ENCODE data around the gene TBL1X.

Gene TBL1X

GRCh38 chrX:9635368-9635767 is 170.5 kb downstream of the TBL1X start:
- DNase-seq = no peak

DNA sequence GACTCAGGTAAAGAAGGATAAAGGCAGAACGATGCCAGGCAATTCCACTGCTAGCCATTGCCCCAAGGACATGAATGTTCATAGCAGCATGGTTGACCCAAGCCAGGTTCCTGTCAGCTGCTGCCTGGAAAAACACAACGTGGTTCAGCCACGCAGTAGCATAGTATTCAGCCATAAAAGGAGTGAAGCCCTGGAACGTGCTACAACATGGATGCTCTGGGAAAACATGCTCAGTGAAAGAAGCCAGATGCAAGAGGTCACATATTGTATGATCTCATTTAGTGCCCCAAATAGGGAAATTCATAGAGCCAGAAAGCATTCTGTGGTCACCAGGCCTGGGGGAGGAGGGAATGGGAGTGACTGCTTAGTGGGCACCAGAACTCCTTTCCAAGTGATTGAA is 170.9 kb downstream of the TBL1X start:
- no peak for DNase-seq

DNA sequence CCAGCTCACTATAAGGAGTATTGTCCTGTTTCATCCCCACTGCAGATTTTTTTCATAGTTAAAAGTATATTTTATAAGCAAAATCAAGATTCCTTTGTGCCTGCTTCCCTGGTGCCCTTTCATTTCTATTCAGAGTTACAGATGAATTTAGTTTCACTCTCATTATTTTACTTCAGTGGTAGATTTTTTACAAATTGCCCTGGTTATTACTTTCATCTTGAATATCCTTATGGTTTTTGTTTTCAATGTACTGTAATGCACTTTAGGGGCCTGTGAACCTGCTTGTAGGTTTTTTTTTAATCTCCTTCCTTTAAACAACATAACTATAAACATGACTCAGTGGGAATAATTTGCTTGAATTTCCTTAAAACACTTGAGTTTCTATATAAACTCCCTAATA is 174.0 kb downstream of the TBL1X start:
- no peak for DNase-seq

- no peak for DNase-seq
Measured at GRCh38 chrX:9642270-9642995, 177.6 kb downstream of the TBL1X start.

- no peak for DNase-seq
Measured at GRCh38 chrX:9643807-9644206, 178.9 kb downstream of the TBL1X start.

GRCh38 chrX:9644335-9644734 is 179.5 kb downstream of the TBL1X start:
- DNase-seq = peak; percentile 36 to 47

- no peak for DNase-seq
Measured at GRCh38 chrX:9646471-9647224, 181.8 kb downstream of the TBL1X start.

DNA sequence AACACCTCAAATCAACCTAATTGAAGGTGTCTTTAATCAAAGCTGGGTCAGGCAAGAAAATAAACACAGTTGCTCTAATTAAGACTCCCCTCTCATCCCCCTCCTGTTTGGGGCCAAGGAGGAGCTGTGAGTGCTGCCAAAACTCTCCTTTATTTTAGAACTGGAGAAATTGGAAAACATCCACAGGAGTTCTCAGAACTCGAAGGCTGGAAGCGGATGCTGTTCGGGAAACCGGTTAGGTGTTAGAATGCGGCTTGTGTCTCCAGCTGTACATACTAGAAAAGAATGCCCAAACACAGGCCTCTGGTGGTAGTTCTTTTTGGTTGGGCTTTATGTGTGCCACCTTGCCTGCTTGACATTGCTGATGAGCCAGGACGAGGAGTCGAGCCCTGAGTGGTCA is 182.6 kb downstream of the TBL1X start:
- no peak for DNase-seq

DNA sequence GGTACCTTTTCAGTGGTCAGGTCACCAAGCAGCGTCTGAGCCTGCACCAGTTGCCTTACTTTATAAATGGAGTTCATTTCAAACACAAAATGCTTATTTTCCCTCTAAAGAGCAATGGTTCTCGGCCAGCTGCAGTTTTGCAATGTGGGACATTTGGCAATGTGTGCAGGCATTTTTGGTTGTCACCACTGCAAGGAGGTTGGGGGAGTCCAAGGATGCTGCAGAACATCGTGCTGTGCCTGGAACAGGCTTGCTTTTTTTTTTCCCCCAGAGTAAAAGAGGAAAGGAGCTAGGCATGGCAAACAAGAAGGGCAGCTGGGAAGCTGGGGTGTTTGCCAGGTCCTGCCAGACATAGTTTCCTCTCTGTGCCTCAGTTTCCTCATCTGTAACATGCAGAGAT is 185.2 kb downstream of the TBL1X start:
- no peak for DNase-seq

DNA sequence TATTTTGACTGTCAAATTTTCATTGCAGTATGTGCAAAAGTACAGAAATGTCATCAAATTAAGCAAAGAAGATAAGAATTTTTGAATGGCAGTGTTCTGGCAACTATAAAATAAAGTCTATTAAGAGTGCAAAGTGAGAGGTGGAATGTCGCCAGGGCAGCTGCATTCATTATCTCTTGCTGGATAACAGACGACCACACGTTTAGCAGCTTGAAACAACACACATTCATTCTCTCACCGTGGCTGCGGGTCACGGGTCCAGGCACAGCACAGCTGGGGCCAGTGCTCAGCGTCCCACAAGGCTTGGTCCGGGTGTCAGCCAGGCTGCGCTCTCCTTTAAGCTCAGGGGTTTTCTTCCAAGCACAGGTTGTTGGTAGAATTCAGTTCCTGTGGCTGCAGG is 186.9 kb downstream of the TBL1X start:
- DNase-seq = no peak

GRCh38 chrX:9654929-9655328 is 190.1 kb downstream of the TBL1X start:
- no peak for DNase-seq

GRCh38 chrX:9656277-9656676 is 191.4 kb downstream of the TBL1X start:
- peak in 1 of 2 donors; percentile 29 for DNase-seq

DNA sequence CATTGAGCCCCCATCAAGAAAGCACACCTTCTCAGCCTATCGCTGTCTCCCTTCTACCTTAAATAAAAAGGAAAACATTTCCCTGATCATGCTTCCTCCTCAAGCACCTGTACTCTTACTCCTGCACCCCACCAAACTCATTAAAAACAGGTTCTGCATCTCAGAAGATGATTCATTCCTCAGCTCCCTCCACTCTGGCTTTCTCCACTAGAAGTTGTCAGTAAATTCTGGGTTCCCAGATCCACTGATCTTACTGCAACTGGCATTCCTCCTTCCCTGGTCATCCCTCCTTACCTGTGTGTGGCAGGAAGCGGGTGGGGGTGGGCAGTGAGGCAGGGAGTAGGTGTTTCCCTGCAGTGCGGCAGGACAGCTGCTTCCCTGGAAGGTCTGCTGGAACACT is 192.0 kb downstream of the TBL1X start:
- DNase-seq = no peak

GRCh38 chrX:9657590-9658256 is 192.9 kb downstream of the TBL1X start:
- no peak for DNase-seq

GRCh38 chrX:9658409-9658808 is 193.6 kb downstream of the TBL1X start:
- DNase-seq = no peak

DNA sequence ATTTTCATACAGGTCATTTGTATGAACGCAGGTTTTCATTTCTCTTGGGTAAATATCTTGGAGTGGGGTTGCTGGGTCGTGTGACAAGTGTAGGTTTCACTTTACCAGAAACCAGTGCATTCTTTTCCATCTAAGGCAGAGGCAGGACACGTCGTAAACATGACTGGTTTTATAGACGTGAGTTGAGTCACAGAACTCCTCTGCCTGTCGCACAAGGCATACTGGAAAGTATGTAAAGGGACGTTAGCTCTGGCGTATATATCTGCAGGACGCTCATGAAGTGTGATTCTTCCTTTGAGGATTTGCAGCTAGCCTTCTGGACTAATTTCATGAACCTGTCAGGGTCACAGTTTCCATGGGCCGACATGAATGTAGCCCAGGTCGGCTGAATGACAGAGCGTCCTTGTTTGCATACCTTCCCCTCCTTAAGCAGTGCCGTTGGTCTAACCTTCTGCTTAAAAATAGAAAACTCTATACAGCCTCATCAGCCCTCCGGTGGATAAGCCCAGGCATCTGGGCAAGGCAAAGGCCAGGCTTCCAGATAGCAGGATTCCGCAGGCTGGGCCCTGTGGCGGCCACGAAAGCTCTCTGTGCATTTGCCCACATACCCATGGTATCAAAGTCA is 194.8 kb downstream of the TBL1X start:
- DNase-seq = no peak

DNA sequence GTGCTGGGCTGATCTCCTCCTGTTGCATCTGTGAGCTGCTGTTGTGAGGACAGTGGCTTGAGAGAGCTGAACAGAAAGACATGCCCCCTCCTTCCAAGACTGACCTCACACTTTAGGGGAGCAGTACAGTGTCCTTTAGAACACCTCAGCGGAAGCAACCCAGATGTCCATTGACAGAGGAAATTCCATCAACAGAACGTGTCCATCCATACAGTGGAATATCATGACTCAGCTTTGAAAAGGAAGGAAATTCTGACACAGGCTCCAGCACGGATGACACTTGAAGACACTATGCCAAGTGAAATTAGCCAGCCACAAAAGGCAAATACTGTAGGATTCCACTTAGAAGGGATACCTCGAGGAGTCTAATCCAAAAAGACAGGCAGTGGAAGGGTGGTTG is 197.3 kb downstream of the TBL1X start:
- DNase-seq = no peak

GRCh38 chrX:9663216-9663615 is 198.4 kb downstream of the TBL1X start:
- no peak for DNase-seq

DNA sequence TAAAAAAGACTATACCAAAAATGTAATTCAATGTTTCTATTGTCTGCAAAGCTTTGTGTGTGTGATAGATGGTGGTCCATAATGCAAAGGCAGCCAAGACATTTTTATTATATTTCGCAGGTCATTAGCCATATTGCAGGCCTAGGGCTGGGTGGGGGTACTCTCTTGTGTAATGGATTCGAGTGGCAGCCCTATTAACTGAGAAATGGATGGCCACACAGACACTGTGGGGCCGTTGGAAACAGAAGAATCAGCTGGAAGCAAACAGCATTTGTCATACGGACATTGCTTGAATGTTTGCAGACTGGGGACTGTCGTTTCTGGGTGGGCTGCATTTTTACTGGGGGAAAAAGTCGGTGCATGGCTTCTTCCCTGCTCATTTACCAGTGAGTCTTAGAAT is 199.4 kb downstream of the TBL1X start:
- DNase-seq = no peak

GRCh38 chrX:9665113-9665512 is 200.3 kb downstream of the TBL1X start:
- no peak for DNase-seq

GRCh38 chrX:9668537-9668936 is 203.7 kb downstream of the TBL1X start:
- no peak for DNase-seq

DNA sequence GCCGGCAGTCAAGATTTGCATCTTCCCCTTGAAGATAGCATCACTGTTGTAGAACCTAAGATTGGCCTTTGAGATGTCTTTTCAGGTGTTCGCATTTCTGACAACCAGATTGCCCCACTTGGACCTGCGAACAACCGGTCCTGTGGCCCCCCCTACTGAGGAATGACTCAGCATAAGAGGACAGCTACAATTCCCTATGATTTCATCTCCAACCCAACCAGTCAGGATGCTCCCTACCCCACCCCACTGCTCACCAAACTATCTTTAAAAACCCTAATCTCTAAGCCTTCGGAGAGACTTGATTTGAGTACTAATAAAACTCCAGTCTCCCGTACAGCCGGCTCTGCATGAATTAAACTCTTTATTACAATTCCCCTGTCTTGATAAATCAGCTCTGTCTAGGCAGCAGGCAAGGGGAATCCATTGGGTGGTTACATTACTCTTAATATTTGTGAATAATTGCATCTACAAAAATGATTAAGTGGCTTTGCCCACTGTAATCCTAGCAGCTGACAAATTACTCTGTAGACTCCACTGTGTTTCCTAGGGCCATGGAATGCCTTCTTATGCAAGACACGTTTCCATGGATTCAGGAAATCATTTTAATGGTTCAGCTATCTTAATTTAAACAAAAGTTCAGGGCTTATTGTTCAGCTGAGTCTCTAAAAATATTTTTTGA is 205.4 kb downstream of the TBL1X start:
- DNase-seq = no peak

GRCh38 chrX:9671998-9672397 is 207.1 kb downstream of the TBL1X start:
- no peak for DNase-seq
